Skeletal muscle cell (primary cell): ENCODE results near the gene CKS1B.

Experiments used
- DNase-seq: peaks from one replicate; pipeline ENCODE4 v3.0.0-alpha.2; 2010; ENCODE audit warnings: low read depth
- H3K4me3 ChIP-seq: 2 replicates; pipeline ENCODE4 v1.5.1; 2011; ENCODE audit warnings: low read depth, mild to moderate bottlenecking, control low read depth, low read length, moderate library complexity

The CKS1B gene

GRCh38 chr1:155022927-155023236, 48.4 kb downstream of the CKS1B start:
- no peak overlapping the region for H3K4me3 ChIP-seq
- DNase-seq, result no peak

- no peak for DNase-seq
- H3K4me3 ChIP-seq, result no peak overlapping the region
Observed at GRCh38 chr1:155023627-155024026, 49.1 kb downstream of the CKS1B start.

GRCh38 chr1:155024315-155024714, 49.8 kb downstream of the CKS1B start:
- H3K4me3 ChIP-seq, result no peak overlapping the region
- no peak for DNase-seq

- H3K4me3 ChIP-seq, result no peak overlapping the region
- DNase-seq, result no peak
Observed at GRCh38 chr1:155026154-155026553, 51.7 kb downstream of the CKS1B start.

- no peak for DNase-seq
- no peak overlapping the region for H3K4me3 ChIP-seq
Observed at GRCh38 chr1:155026588-155026987, 52.1 kb downstream of the CKS1B start.
